Jurkat, Clone E6-1 (cell line): ENCODE results near the gene HVCN1.
A peak's percentile ranks its signal among the peaks of the same experiment; 100 is the strongest.
"Not testable (repeated sequence)": the region's sequence is repeated elsewhere in the genome, so short reads cannot be mapped to it uniquely, and the experiment has no call there.

ENCODE experiments used
- DNase-seq: peaks from one replicate; pipeline ENCODE4 v3.0.0-alpha.2; 2011; ENCODE audit warnings: low read depth, low spot score
- H3K4me3 ChIP-seq: 2 replicates; pipeline ENCODE4 v1.5.1; 2011; ENCODE audit warnings: mild to moderate bottlenecking, low read length, control low read depth, moderate library complexity

HVCN1 gene

GRCh38 chr12:110676171-110676570, 12.7 kb downstream of the HVCN1 start:
- no peak overlapping the region for H3K4me3 ChIP-seq

GRCh38 chr12:110670161-110670701, 18.7 kb downstream of the HVCN1 start:
- H3K4me3 ChIP-seq = no peak overlapping the region

More at GRCh38 chr12:110676171-110676570, 12.7 kb downstream of the HVCN1 start:
- DNase-seq = no peak

GRCh38 chr12:110669193-110669502, 19.8 kb downstream of the HVCN1 start:
- H3K4me3 ChIP-seq = no peak overlapping the region
- no peak for DNase-seq

More at GRCh38 chr12:110670161-110670701, 18.7 kb downstream of the HVCN1 start:
- no peak for DNase-seq

- no peak overlapping the region for H3K4me3 ChIP-seq
- DNase-seq = no peak
These were observed 20.3 kb downstream of the HVCN1 start for GRCh38 chr12:110668480-110669192.

GRCh38 chr12:110667671-110668070, 21.2 kb downstream of the HVCN1 start:
- no peak overlapping the region for H3K4me3 ChIP-seq
- DNase-seq = no peak

- no peak overlapping the region for H3K4me3 ChIP-seq
- no peak for DNase-seq
These were observed 22.0 kb downstream of the HVCN1 start for GRCh38 chr12:110666892-110667291.

GRCh38 chr12:110661337-110661972, 27.5 kb downstream of the HVCN1 start:
- no peak overlapping the region for H3K4me3 ChIP-seq
- no peak for DNase-seq

- no peak overlapping the region for H3K4me3 ChIP-seq
These were observed 30.0 kb downstream of the HVCN1 start for GRCh38 chr12:110658878-110659277.

GRCh38 chr12:110658242-110658641, 30.7 kb downstream of the HVCN1 start:
- DNase-seq = no peak
- no peak overlapping the region for H3K4me3 ChIP-seq

More at GRCh38 chr12:110658878-110659277, 30.0 kb downstream of the HVCN1 start:
- no peak for DNase-seq

GRCh38 chr12:110657747-110658146, 31.2 kb downstream of the HVCN1 start:
- H3K4me3 ChIP-seq = no peak overlapping the region
- no peak for DNase-seq

- DNase-seq = no peak
- H3K4me3 ChIP-seq = no peak overlapping the region
These were observed 32.8 kb downstream of the HVCN1 start for GRCh38 chr12:110656071-110656655.

GRCh38 chr12:110654238-110654637, 34.7 kb downstream of the HVCN1 start:
- H3K4me3 ChIP-seq, DNase-seq: not testable (repeated sequence)

GRCh38 chr12:110649341-110649847, 39.5 kb downstream of the HVCN1 start:
- no peak overlapping the region for H3K4me3 ChIP-seq

GRCh38 chr12:110647631-110648040, 41.3 kb downstream of the HVCN1 start:
- no peak overlapping the region for H3K4me3 ChIP-seq
- peak; percentile 69 for DNase-seq

More at GRCh38 chr12:110649341-110649847, 39.5 kb downstream of the HVCN1 start:
- no peak for DNase-seq

GRCh38 chr12:110641521-110641920, 47.4 kb downstream of the HVCN1 start:
- no peak overlapping the region for H3K4me3 ChIP-seq
- DNase-seq = no peak

GRCh38 chr12:110640275-110641025, 48.5 kb downstream of the HVCN1 start:
- no peak overlapping the region for H3K4me3 ChIP-seq
- DNase-seq = no peak

- no peak for DNase-seq
- no peak overlapping the region for H3K4me3 ChIP-seq
These were observed 49.4 kb downstream of the HVCN1 start for GRCh38 chr12:110639336-110640141.

- DNase-seq = no peak
- no peak overlapping the region for H3K4me3 ChIP-seq
These were observed 50.1 kb downstream of the HVCN1 start for GRCh38 chr12:110638796-110639195.
